GM19035 (cell line): ENCODE data around the gene DLX2.

Source experiments
- ATAC-seq: cut with Tn5 transposase; IDR thresholded peaks from one replicate; pipeline ENCODE4 v1.9.1; 2021; ENCODE audit not compliant: unreplicated experiment

Gene DLX2

GRCh38 chr2:172094294-172095145 is 8.2 kb downstream of the DLX2 start:
- no peak for ATAC-seq

GRCh38 chr2:172093416-172094293 is 9.0 kb downstream of the DLX2 start:
- ATAC-seq = no peak

GRCh38 chr2:172092716-172093415 is 9.8 kb downstream of the DLX2 start:
- no peak for ATAC-seq

GRCh38 chr2:172091761-172092566 is 10.7 kb downstream of the DLX2 start:
- ATAC-seq = no peak

GRCh38 chr2:172091000-172091641 is 11.6 kb downstream of the DLX2 start:
- no peak for ATAC-seq

- ATAC-seq = no peak
These were observed 12.4 kb downstream of the DLX2 start for GRCh38 chr2:172090044-172090961.

- no peak for ATAC-seq
These were observed 13.1 kb downstream of the DLX2 start for GRCh38 chr2:172089633-172090032.

- no peak for ATAC-seq
These were observed 13.6 kb downstream of the DLX2 start for GRCh38 chr2:172089005-172089504.

- no peak for ATAC-seq
These were observed 14.3 kb downstream of the DLX2 start for GRCh38 chr2:172088245-172089004.

GRCh38 chr2:172087780-172088244 is 14.9 kb downstream of the DLX2 start:
- no peak for ATAC-seq

- ATAC-seq = no peak
These were observed 15.4 kb downstream of the DLX2 start for GRCh38 chr2:172087207-172087779.

GRCh38 chr2:172086241-172087206 is 16.2 kb downstream of the DLX2 start:
- ATAC-seq = no peak

- ATAC-seq = peak; percentile 11
These were observed 17.1 kb downstream of the DLX2 start, which contains the start of gene DLX1 for GRCh38 chr2:172085460-172086159. Gene DLX1, plus strand, starts transcription at chr2:172085507. Its CDS starts 171 bp downstream, at chr2:172085678.

GRCh38 chr2:172084645-172085459 is 17.8 kb downstream of the DLX2 start:
- peak; percentile 88 for ATAC-seq

- ATAC-seq = no peak
These were observed 18.4 kb downstream of the DLX2 start for GRCh38 chr2:172084395-172084644.
